ENCODE results near the gene GABBR2.

GRCh38 chr9:98575379-98576346 is 133.1 kb downstream of the GABBR2 start:
- TF ChIP-seq CTCF (IDR thresholded peaks at IDR 0.05; ENCODE audit: low read length) (no peak), EZH2phosphoT487 (IDR thresholded peaks at IDR 0.05; ENCODE audit: low read length) (no peak)

All from MM.1S (cell line).